ENCODE results near the gene CROCC2.

Gene CROCC2

DNA sequence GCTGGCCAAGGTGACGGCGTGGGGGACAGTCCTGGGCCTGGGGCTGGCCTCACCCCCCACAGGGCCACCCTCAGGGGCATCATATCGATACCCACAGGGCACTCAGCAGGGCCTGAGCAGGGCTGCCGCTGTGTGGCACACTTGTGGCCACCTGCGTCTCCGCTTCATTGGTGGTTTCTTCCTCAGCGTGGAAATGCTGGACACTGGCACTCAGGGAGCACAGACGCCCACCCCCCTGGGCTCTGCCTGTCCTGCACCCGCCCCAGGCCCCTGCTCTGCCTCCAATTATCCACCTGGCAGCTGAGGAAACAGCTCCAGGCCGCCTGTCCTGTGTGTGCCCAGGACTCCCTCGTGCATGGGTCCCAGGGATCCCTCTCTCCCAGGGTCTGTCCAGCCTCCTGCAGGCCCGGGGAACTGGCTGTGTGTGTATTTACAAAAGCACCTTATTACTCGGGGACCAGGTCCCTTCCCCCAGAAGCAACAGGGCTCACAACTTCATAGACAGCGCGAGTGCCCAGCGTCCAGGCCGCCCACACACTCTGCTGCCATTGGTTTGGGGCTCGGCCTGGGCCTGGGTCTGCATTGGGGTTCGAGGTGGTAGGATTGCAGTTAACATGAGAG lies 13.1 kb downstream of the CROCC2 start:
- no peak overlapping the region for H3K27ac ChIP-seq (replicated peaks)

DNA sequence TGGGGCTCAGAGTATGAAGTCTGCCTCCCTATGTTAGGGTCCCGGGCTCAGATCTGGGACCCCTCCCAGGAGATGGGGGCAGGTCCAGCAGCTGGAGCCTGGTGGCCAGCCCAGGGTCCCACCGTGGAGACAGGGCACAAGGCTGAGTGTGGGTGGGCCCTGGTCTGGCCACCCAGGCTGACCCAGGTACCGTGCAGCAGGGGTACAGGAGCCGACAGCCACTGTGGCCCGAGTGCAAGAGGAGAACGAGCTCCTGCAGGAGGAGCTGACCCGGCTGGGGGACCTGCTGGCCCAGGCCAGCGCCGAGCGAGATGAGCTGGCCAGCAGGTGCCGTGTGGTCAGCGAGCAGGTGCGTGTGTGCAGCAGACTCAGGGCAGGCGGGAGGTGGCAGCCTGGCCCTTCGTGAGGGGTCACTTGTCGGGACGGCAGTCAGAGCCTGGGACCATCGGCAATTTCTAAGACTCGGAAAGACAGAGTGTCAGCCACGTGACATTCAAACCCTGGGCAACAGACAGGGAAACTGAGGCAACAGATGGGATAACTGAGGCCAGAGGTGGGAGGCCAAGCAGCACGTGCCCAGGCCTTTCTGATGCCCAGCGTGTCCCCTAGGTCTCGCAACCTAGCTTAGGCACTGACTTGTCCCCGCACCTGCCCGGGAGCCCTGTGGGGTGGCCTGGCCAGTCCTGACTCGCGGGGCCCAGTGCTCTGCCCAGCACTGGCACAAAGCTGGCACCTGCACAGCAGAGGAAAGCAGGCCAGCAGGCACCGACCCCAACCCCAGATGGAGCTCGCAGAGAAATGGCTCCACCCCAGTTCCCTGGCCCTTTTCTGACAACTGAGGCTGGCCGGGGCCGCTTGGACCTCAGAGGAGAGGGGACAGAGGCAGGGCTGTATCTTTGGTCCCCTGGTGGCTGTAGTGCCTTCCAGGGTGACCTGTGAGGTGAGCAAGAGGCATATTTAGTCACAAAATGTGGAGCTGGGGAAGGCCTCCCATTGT lies 13.9 kb downstream of the CROCC2 start:
- no peak for DNase-seq (ENCODE audit: low read depth in 1 of 2, low spot score in 1 of 2)
- H3K27me3 ChIP-seq (ENCODE audit: insufficient read depth, poor library complexity, severe bottlenecking), result peaks cover 12% of the 10 kb centered on the region
- no peak overlapping the region for H3K27ac ChIP-seq (replicated peaks)
- TF ChIP-seq, protein P1, sequence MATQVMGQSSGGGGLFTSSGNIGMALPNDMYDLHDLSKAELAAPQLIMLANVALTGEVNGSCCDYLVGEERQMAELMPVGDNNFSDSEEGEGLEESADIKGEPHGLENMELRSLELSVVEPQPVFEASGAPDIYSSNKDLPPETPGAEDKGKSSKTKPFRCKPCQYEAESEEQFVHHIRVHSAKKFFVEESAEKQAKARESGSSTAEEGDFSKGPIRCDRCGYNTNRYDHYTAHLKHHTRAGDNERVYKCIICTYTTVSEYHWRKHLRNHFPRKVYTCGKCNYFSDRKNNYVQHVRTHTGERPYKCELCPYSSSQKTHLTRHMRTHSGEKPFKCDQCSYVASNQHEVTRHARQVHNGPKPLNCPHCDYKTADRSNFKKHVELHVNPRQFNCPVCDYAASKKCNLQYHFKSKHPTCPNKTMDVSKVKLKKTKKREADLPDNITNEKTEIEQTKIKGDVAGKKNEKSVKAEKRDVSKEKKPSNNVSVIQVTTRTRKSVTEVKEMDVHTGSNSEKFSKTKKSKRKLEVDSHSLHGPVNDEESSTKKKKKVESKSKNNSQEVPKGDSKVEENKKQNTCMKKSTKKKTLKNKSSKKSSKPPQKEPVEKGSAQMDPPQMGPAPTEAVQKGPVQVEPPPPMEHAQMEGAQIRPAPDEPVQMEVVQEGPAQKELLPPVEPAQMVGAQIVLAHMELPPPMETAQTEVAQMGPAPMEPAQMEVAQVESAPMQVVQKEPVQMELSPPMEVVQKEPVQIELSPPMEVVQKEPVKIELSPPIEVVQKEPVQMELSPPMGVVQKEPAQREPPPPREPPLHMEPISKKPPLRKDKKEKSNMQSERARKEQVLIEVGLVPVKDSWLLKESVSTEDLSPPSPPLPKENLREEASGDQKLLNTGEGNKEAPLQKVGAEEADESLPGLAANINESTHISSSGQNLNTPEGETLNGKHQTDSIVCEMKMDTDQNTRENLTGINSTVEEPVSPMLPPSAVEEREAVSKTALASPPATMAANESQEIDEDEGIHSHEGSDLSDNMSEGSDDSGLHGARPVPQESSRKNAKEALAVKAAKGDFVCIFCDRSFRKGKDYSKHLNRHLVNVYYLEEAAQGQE (IDR thresholded peaks at IDR 0.05; ENCODE audit: insufficient replicate concordance, low read depth), result no peak
- no peak for TF ChIP-seq SPI1 (IDR thresholded peaks at IDR 0.05; ENCODE audit: borderline replicate concordance, low read depth)
- no peak overlapping the region for H3K4me3 ChIP-seq (replicated peaks; ENCODE audit: insufficient read depth, low read length)

More for the DNA sequence above, 13.1 kb downstream of the CROCC2 start:
- no peak for DNase-seq (ENCODE audit: low read depth in 1 of 2, low spot score in 1 of 2)
- TF ChIP-seq, protein P1 (IDR thresholded peaks at IDR 0.05; ENCODE audit: insufficient replicate concordance, low read depth), result no peak
- TF ChIP-seq SPI1 (IDR thresholded peaks at IDR 0.05; ENCODE audit: borderline replicate concordance, low read depth) (no peak), POLR2AphosphoS5 (IDR thresholded peaks at IDR 0.05; ENCODE audit: low read depth) (no peak), GABPA (IDR thresholded peaks at IDR 0.05; ENCODE audit: low read depth) (no peak)
- TF ChIP-seq, protein P2, sequence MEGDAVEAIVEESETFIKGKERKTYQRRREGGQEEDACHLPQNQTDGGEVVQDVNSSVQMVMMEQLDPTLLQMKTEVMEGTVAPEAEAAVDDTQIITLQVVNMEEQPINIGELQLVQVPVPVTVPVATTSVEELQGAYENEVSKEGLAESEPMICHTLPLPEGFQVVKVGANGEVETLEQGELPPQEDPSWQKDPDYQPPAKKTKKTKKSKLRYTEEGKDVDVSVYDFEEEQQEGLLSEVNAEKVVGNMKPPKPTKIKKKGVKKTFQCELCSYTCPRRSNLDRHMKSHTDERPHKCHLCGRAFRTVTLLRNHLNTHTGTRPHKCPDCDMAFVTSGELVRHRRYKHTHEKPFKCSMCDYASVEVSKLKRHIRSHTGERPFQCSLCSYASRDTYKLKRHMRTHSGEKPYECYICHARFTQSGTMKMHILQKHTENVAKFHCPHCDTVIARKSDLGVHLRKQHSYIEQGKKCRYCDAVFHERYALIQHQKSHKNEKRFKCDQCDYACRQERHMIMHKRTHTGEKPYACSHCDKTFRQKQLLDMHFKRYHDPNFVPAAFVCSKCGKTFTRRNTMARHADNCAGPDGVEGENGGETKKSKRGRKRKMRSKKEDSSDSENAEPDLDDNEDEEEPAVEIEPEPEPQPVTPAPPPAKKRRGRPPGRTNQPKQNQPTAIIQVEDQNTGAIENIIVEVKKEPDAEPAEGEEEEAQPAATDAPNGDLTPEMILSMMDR (IDR thresholded peaks at IDR 0.05; ENCODE audit: insufficient read depth, low read length), result no peak
- Histone ChIP-seq H3K27me3 (ENCODE audit: insufficient read depth, poor library complexity, severe bottlenecking) (peaks cover 12% of the 10 kb centered on the region), H3K4me3 (replicated peaks; ENCODE audit: insufficient read depth, low read length) (no peak overlapping the region)

DNA sequence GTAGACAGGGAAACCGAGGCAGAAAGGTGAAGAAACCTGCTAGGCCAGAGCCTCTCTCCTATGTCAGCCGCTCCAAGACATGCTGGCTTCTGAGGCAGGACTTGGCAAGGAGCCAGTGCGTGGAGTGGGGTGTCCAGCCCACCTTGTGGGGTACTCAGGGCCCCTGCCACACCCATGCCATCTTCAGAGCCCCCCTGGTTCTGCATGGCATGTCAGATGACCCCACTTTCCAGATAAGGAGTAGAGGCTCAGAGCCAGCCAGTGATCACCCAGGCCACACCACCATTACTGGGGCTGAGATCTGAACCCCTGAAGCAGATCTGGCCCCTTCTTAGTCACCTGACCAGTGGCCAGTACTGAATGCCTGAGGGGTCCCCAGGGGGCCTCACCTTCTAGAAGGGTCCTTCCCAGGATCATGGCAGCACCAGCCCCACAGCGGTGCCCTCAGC lies 14.7 kb downstream of the CROCC2 start:
- no peak overlapping the region for H3K27ac ChIP-seq (replicated peaks)
- DNase-seq (ENCODE audit: low read depth in 1 of 2, low spot score in 1 of 2), result no peak
- H3K27me3 ChIP-seq (ENCODE audit: insufficient read depth, poor library complexity, severe bottlenecking), result peaks cover 11% of the 10 kb centered on the region
- TF ChIP-seq SPI1 (IDR thresholded peaks at IDR 0.05; ENCODE audit: borderline replicate concordance, low read depth), result no peak
- TF ChIP-seq POLR2AphosphoS5 (IDR thresholded peaks at IDR 0.05; ENCODE audit: low read depth), result no peak
- TF ChIP-seq, protein P1 (IDR thresholded peaks at IDR 0.05; ENCODE audit: insufficient replicate concordance, low read depth), result no peak
- TF ChIP-seq, protein P2 (IDR thresholded peaks at IDR 0.05; ENCODE audit: insufficient read depth, low read length), result no peak
- no peak for TF ChIP-seq GABPA (IDR thresholded peaks at IDR 0.05; ENCODE audit: low read depth)
- no peak overlapping the region for H3K4me3 ChIP-seq (replicated peaks; ENCODE audit: insufficient read depth, low read length)

Measured in HL-60 (cell line).